Activated naive CD4-positive, alpha-beta T cell treated with anti-CD3 and anti-CD28 coated beads, Interleukin-2, amount 50 U/mL, for 24 hours (primary cell): Measurements from ENCODE around the gene RPS3A.

ENCODE experiments used
- H3K27ac Mint-ChIP-seq: one replicate; pipeline ENCODE4 v1.8.0; 2021; ENCODE audit warnings: mild to moderate bottlenecking, mixed read lengths
- H3K27me3 Mint-ChIP-seq: one replicate; pipeline ENCODE4 v1.8.0; 2021; ENCODE audit warnings: mixed read lengths
- H3K36me3 Mint-ChIP-seq: one replicate; pipeline ENCODE4 v1.8.0; 2021; ENCODE audit warnings: mixed read lengths
- H3K4me1 Mint-ChIP-seq: one replicate; pipeline ENCODE4 v1.8.0; 2021; ENCODE audit warnings: mixed read lengths
- H3K4me3 Mint-ChIP-seq: one replicate; pipeline ENCODE4 v1.8.0; 2021; ENCODE audit warnings: mild to moderate bottlenecking, mixed read lengths
- H3K9me3 Mint-ChIP-seq: one replicate; pipeline ENCODE4 v1.8.0; 2021; ENCODE audit warnings: mixed read lengths

Gene RPS3A

DNA sequence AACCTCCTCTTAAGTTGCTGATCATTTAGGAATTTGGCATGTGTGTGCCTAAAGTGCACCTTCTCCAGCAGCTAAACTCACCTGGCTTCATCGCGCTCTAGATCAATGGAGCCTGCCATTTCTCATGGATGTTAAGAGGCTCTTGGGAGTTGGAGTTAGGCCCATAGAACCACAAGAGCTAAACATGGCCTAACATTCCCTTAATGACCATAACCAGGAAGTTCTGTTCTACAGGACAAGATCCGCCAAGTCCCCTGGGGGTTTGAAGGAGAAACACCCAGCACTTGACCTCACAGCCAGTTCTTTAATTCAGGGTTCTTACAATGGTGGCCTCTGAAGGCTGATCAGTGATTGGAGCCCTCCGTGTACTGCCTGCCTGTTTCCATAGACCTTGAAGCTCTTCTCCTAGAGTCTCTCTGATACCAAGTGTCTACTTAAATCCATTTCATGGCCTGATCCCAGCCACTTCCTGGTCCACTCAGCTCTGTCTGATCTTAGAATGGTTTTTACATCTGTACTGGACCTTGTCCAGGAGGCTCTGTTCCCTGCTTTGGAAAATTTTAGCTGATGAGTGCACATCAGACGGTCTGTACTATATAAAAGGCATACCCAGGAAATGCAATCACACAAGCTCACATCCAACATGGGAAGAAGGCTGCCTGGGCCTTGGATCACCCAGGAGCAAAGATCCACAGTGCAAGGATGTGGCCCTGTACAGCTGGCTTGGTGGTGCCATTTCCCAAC, 45.1 kb downstream of the RPS3A start:
- H3K4me1 Mint-ChIP-seq, result no peaks in the 10 kb centered on the region
- H3K36me3 Mint-ChIP-seq, result no peaks in the 10 kb centered on the region
- H3K27me3 Mint-ChIP-seq, result no peaks in the 10 kb centered on the region
- H3K9me3 Mint-ChIP-seq, result no peaks in the 10 kb centered on the region
- no peak overlapping the region for H3K27ac Mint-ChIP-seq
- no peak overlapping the region for H3K4me3 Mint-ChIP-seq

DNA sequence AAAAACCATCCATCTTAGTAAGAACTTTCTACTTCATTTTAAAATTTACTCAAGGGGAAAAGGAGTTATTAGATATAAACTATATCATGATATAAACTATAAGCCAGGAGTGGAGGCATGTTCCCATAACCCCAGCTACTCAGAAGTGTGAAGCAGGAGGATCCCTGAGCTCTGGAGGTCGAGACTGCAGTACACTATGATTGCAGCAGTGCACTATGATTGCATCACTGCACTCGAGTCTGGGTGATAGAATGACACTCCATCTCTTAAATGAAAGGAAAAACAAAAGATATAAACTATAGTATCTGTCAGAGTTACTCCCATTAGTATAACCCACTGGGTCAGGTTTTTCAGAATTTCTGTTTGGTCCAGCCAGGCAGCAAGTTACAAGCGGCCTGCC, 47.6 kb downstream of the RPS3A start:
- Mint-ChIP-seq H3K4me3 (no peak overlapping the region), H3K36me3 (no peaks in the 10 kb centered on the region), H3K27me3 (no peaks in the 10 kb centered on the region), H3K4me1 (no peaks in the 10 kb centered on the region), H3K27ac (no peak overlapping the region), H3K9me3 (no peaks in the 10 kb centered on the region)

DNA sequence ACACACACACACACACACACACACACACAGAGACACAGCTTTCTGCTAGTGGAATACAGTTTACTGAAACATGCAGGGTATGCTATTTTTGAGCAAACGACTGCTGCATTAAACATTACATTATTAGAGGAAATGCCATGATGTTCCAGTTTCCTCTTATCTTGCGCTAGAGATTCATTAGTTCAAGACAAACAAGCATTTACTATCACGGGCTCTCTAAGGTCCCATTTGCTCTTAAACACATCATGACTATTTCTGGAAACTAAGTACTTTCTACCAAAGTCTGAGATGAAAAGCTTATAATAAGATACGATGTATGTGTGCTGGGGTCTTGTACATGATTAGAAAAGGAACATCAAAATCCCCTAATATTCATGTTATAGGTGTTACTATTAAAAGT, 48.8 kb downstream of the RPS3A start:
- no peaks in the 10 kb centered on the region for H3K4me1 Mint-ChIP-seq

DNA sequence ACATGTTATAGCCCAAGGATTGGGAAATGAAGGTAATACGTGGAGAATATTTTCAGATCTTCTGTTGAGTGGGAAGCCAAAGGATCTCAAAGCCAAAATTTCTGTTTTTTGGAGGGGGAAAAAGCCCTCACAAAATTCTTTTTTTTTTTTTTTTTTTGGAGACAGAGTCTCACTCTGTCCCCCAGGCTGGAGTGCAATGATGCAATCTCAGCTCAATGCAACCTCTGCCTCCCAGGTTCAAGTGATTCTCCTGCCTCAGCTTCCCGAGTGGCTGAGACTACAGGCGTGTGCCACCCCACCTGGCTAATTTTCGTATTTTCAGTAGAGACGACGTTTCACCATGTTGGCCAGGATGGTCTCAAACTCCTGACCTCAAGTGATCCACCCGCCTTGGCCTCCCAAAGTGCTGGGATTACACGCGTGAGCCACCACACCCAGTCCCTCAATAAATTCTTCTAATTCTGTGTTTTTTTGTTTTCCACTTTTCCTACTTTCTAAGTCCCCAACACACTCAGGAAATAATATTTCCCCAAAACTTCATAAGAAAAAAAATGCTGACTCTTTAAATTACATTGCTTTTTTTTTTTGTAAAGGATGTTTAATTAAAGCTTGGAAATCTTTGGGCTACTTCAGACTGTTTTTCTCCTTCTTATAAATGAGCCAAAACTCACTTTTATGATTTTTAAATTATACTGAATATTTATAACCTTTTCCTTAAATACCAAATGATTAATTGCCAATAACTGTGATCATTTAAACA, 51.6 kb downstream of the RPS3A start:
- H3K27me3 Mint-ChIP-seq, result peaks cover 5% of the 10 kb centered on the region
- H3K27ac Mint-ChIP-seq, result no peak overlapping the region
- no peaks in the 10 kb centered on the region for H3K36me3 Mint-ChIP-seq
- no peak overlapping the region for H3K4me3 Mint-ChIP-seq
- H3K4me1 Mint-ChIP-seq, result no peaks in the 10 kb centered on the region
- no peaks in the 10 kb centered on the region for H3K9me3 Mint-ChIP-seq

More for the DNA sequence above, 48.8 kb downstream of the RPS3A start:
- H3K36me3 Mint-ChIP-seq, result no peaks in the 10 kb centered on the region
- no peak overlapping the region for H3K27ac Mint-ChIP-seq
- H3K4me3 Mint-ChIP-seq, result no peak overlapping the region
- H3K9me3 Mint-ChIP-seq, result no peaks in the 10 kb centered on the region
- H3K27me3 Mint-ChIP-seq, result no peaks in the 10 kb centered on the region

DNA sequence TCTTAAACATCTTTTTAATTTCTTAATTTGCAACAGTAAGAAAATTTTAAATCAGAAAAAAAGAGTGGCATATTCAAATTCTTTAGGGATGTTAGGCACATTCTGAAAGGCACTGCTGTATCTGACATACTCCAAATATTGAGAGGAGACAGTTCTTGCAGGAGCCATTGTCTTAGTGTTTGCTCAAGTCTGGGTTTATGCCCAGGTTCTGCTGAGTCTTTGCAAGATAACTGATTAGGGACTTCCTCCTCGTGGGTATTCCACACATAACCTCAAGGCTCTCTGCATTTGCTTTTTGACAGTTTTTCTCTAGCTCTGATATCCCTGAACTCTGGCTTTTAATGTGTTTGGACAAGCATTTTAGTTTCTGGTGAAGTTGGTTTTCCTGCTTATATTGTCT, 52.6 kb downstream of the RPS3A start:
- Mint-ChIP-seq H3K4me1 (no peaks in the 10 kb centered on the region), H3K9me3 (no peaks in the 10 kb centered on the region), H3K36me3 (no peaks in the 10 kb centered on the region), H3K27ac (no peak overlapping the region), H3K4me3 (no peak overlapping the region), H3K27me3 (peaks cover 5% of the 10 kb centered on the region)

DNA sequence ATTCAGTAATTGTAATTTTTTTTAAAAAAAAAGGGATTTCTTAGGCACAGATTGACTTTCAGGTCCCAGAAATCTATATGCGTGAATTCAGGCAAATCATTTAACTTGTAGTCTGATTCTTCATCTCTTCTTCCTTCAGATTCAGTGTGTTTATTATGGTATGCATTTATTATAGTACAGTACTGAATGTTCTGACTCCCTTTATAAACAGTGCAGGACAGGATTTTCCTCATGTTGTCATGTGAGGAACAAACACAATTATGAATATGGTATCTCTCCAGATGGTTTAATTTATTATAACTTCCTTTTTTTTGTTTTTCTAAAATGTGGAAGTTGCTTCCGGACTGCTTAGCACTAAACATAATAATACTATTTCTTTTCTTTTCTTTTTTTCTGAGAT, 54.2 kb downstream of the RPS3A start:
- no peaks in the 10 kb centered on the region for H3K4me1 Mint-ChIP-seq
- H3K27ac Mint-ChIP-seq, result no peak overlapping the region
- H3K27me3 Mint-ChIP-seq, result peaks cover 6% of the 10 kb centered on the region
- no peaks in the 10 kb centered on the region for H3K9me3 Mint-ChIP-seq
- H3K36me3 Mint-ChIP-seq, result no peaks in the 10 kb centered on the region
- H3K4me3 Mint-ChIP-seq, result no peak overlapping the region
